C4-2B (cell line): ENCODE results near the gene PCNX3.

ENCODE experiments used
- CTCF ChIP-seq: fragments of 450-650 bp; conservative IDR thresholded peaks from 2 replicates; pipeline ENCODE4 v1.5.1; 2017; ENCODE audit warnings: mild to moderate bottlenecking
- ZFX ChIP-seq: fragments of 450-650 bp; IDR thresholded peaks from 2 replicates; pipeline ENCODE4 v1.6.1; 2017

- TF ChIP-seq CTCF (no peak), ZFX (no peak)
Measured at GRCh38 chr11:65623852-65624616, 8.5 kb downstream of the PCNX3 start.
